Measurements from ENCODE around the gene THSD7B. TPM values are rescaled to one million over a fixed set of nuclear protein-coding genes. Genes with fewer than 3 reads are reported as not detected.

Gene THSD7B
- total and polyA plus RNA-seq, 10 of the 15 experiments (the other 5 are each of a cell fraction or from before 2014, with no cell fraction given), result 0.03 to 0.56 (median 0.28) TPM

DNA sequence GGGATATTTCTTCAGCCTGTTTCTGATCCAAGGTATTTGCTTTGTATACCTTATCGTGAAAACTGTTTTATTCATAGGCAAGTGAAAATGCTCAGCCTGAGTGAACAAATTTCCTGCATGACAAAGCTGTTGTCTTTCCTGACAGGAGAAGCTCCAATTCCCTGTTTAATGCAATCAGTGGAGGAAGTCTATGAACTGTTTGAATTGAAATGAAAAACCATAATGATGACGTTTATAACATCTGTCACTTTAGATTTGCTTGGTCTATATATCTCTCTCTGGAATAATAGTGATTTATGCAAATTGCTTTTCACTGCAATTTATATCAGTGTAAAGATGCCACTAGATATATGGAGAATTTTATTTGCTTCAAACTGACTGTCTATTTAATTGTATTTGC, 959.6 kb downstream of the THSD7B start (continued):
- TF ChIP-seq HDGF (IDR thresholded peaks at IDR 0.05), result no peak
- no peak for TF ChIP-seq TBL1XR1 (IDR thresholded peaks at IDR 0.05; ENCODE audit: low read depth, low read length)
- no peak for TF ChIP-seq BCLAF1 (IDR thresholded peaks at IDR 0.05)
- no peak for TF ChIP-seq HCFC1 (IDR thresholded peaks at IDR 0.05; ENCODE audit: low read length)
- no peak for TF ChIP-seq TAF1 (IDR thresholded peaks at IDR 0.05; ENCODE audit: borderline replicate concordance, low read depth, low read length)
- TF ChIP-seq MTA3 (IDR thresholded peaks at IDR 0.05; ENCODE audit: borderline replicate concordance, low read length), result no peak
- no peak for TF ChIP-seq MEF2A (IDR thresholded peaks at IDR 0.05; ENCODE audit: insufficient read depth, low read depth, low read length)

Small RNA genes within 50 kb of the gene (small RNA-seq; reads per million reads assigned to genes)
- not detected for gene RF00019
- gene RNA5SP105, result not detected
